Suppressor macrophage (primary cell): ENCODE results near the gene INSIG2.

Source experiments
- DNase-seq, 4 experiments: peaks; one replicate each; pipeline ENCODE4 v3.0.0-alpha.2; 2020 to 2022

Gene INSIG2

DNA sequence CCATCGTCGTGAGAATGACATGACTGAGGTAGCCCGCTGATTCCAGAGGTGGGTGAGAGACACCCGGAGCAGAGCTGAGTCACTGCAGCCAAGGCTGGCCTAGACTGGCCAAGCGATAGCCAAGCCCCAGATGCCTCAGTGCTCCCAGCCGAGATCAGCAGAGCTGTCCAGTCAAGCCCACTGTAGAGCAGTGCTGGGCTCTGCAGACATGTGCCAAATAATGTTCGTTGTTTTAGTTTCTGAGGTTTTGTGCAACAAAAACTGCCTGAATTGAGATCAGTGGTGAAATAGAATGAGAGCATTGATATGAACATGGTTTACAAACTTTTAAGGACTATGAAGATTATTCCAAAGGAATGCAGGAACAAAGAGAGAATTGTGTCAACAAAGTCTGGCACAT is 42.1 kb downstream of the INSIG2 start:
- no peak for DNase-seq

DNA sequence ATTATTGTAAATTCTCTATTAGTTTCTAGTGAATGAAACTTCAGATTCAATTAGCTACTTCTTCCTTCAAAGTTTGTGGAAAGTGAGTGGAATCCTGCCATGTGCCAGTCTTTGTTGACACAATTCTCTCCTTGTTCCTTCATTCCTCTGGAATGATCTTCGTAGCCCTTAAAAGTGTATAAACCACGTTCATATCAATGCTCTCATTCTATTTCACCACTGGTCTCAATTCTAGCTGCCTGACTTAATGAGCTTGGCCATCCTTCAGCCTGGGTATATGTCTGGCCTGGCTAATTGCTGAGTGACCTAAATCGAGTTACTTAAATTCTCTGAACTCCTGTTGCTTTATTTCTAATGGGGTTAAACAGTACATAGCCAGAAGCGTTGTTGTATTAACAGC is 43.5 kb downstream of the INSIG2 start:
- DNase-seq, result no peak

DNA sequence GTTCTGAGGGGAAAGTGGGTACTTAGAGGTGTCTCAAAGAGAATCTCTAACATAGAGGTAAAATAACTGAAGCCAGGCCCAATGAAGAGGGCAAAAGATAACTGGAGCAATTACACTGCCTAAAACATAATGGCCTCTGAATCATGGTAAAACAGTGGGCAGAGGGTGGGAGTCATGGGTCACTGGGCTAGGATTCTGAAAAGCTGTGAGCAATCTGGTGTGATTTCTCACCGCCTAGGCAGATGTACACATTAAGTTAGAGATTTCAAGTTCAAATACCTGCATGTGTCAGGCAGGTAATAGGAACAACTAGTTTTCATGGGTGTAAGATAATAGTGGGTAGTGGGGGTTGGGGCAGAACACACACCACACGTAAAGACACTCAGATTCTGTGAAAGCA is 45.6 kb downstream of the INSIG2 start:
- DNase-seq, result peak in 1 of 4 experiments; percentile 26

DNA sequence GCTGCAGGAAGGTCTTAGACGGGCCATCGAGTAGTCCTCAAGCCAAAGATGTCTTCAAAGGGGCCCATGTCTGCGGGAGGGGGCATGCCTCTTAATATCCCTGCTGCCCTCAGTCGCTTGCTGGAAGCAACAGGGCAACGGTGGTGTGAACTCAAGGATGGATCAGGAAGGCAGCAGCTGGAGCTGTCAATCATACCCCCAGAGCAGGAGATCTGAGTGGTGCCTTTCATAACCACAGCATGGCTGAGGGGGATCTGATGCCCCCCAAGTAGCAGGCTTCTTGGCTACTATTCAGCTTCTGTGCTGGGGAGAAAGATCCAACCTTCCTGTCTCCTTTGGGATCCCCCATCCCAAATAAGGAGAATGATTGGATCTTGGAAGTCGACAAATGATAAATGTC is 46.4 kb downstream of the INSIG2 start:
- DNase-seq, result no peak

DNA sequence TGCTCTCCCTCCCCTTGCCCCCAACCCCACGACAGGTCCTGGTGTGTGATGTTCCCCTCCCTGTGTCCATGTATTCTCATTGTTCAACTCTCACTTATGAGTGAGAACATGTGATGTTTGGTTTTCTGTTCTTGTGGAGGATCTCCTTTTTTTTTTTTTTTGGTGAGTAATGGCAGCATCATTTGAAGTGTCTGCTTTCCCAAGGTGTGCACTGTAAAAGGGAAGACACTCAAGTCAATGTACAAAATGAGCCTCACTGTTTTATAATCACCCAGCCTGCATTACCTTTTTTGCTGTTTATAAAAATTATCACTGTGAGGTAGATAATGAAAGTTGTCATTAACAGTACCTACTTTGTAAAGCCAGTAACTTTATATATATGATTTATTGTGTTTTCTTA is 56.9 kb downstream of the INSIG2 start:
- DNase-seq, result no peak

DNA sequence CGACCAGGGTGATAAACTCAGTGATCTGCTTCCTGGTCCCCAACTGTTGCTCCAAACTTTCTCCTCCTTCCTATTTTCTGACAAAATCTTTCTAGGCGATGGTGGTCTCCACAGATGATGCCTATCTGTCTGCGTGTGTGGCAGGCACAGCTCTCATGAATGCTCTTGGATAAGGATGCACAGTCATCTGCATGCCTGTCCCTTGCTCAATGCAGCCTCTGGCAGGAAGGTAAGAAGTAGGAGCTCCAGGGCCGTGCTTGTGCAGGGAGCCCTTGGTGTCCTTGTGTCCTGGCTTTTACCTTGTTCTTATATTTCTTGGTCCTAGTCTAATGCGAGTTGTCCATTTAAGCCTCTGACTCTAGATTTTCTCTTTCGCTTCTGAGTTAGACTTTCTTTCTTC is 57.5 kb downstream of the INSIG2 start:
- no peak for DNase-seq

DNA sequence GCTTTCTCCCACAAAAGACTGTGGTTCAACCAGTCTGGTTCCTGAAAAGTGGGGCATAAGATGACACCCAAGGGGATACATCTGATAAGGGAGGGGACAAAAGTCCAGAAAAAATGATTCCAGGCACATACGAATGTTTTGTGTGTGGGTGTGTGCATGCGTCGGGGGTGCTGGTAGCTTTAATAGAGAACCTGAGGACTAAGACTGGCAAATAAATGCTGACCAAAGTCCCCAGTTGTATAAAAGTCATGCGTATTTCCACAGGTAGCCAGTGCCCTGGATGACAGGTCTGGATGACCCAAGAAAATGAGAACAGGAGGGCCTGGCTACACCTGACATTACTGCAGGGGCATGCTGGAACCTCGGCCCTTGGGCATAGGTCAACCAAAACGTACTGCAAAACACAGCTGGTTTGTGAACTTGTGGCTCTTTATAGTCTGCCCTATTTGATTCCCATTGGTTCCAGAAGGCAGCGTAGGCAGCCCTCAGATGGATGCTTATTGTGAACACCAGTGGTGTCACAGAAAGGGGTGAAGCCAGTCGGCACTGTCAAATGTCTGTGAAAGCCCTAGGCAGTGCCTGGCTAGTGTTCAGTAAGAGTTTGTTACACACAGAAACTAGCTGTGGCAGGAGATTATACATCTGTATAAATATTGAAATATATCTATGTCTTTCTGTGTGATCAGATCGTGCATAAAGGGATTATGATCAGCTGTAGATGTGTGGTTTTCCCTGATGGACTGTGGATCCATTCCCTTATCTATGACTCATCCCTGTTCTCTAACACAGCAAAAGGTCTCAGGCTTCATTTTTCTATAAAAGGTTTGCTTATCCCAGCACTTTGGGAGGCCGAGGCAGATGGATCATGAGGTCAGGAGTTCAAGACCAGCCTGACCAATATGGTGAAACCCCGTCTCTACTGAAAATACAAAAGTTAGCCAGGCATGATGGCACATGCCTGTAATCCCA is 58.3 kb downstream of the INSIG2 start:
- no peak for DNase-seq

DNA sequence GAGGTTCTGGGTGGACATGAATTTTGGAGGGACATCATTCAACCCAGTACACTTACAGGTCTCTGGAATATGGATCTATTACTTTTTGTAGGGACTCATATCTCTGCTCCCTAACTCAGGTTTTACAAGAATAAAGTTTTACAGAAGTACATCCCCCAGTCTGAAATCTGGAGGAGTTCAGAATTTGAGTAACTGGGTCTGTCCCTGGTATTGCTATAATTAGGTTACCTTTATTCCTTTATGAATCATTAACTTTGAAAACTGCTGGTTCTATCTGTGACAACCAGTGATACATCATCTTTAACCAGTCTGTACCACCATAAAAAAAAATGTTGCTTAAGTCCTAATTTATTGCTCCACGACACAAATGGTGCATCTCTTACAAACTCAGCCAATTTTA is 59.9 kb downstream of the INSIG2 start:
- DNase-seq, result no peak

DNA sequence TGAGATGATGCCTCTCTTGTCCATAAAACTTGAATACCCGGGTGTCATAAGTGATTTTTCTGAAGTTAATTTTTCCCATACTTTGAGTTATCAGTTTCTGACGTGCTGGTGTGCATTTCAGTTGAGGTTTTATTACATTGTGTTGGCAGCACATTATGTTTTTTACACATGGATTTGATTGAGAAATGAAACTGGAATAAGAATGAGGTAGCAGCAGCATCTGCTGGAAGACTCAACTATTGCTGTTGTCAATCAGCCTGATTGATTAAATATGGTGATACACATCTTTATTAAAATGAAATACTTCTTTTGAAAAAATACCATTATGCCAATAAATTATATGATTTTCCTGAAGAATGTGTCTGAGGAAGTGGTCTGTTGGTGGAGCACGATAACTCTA is 60.5 kb downstream of the INSIG2 start:
- peak in 1 of 4 experiments; percentile 11 for DNase-seq

DNA sequence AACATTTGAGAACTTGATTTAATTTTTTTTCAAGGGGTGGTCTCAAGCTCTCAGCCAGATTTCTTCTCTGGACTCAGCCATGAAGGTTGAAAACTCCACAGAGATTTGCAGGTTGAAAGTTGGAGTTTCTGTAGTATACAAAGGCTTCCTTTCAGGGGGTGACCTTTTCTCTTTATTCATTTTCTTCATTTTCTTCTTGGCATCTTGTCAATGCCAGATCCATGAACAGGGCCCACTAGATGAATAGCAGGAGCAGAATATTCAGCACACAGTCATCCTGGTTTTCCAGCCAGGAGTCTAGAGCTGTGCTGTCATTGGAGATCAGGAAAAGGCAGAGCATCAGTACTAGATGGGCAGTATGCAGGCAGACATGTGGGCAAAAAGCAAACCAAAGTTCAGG is 62.0 kb downstream of the INSIG2 start:
- no peak for DNase-seq

DNA sequence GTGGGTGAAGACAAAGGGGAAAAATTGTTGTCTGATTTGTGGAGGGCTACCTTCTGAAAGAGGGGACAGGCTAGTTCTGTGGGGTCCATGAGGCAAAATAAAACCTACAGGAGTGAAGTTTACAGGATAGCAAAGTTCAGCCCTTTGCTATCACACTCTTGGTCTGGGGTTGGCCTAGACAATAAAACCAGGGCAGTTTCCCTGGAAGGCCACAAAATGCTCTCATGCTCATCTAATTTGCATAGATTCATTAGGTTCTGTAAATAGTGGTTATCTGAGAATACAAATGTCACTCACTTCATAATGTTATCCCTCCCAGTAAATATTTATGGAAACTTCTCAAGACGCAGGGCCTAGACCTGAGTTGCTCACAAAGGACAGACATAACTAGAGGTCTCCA is 63.6 kb downstream of the INSIG2 start:
- DNase-seq, result no peak

DNA sequence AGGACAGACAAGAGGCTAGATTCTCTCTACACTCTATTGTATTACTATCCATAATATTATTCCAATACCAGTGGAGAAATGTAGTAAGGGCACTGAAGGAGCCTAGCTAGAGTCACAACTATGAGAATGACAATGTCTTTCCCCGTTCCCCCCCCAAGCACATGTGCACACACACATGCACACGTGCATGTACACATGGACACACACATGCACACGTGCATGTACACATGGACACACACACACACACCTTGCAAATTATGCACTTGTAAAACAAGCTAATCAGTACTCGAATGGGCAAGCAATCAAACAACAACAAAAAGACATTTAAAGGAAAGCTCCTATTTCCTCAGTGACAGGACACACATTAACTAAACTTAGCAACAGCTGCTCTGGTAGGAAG is 65.2 kb downstream of the INSIG2 start:
- DNase-seq, result no peak

DNA sequence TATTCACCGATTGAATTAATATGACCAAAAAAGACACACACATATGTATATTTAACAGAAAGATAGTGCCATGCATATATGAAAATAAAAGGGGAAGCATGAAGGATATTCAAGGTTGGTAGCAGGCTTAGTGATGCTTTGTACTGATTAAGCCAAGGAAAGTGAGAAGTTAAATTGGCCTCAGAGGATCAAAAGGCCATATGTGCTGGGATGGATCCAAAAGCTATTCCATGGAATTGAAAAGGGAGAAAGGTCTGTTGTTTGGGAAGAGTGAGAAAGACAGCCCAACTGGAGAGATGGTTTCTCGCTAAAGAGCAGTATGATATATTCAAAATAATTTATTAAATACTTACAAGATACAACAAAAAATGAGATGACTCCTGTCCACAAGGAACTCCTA is 65.9 kb downstream of the INSIG2 start:
- no peak for DNase-seq
